ENCODE data around the gene FAR2. TPM values are rescaled to one million over a fixed set of nuclear protein-coding genes. Genes with fewer than 3 reads are reported as not detected.

The FAR2 gene
- total and polyA plus RNA-seq, 2 donors (not counting 3 experiments of a cell fraction or from before 2014, with no cell fraction given) = 32.3 to 61.7 TPM

- no peaks in the 10 kb centered on the region for H4K20me1 ChIP-seq (replicated peaks; ENCODE audit: control insufficient read depth, extremely low read depth, insufficient read depth, low read length)
- no TSS peak for BruUV-seq (replicated peaks)
- H3K27ac ChIP-seq (ENCODE audit: insufficient read depth, low read depth, low read length) = peak overlapping the region; percentile 40
- ChIA-PET CTCF (no interaction called here), POLR2A (no interaction called here)
- H3K79me2 ChIP-seq (ENCODE audit: control insufficient read depth, insufficient read depth, low read length) = peaks cover 5% of the 10 kb centered on the region
- no peaks in the 10 kb centered on the region for H3K36me3 ChIP-seq (ENCODE audit: control insufficient read depth in 2 of 2, extremely low read depth in 1 of 2, insufficient read depth in 2 of 2, low read length in 2 of 2)
- DNase-seq (ENCODE audit: low read depth, low spot score) (peak; percentile 73), FAIRE-seq (no peak)
- peak overlapping the region; percentile 35 for H3K4me2 ChIP-seq (ENCODE audit: insufficient read depth, low read length)
- TF ChIP-seq GATA2 (IDR thresholded peaks at IDR 0.05; ENCODE audit: insufficient read depth, insufficient read length, low read depth, low read length) (no peak), MAX (IDR thresholded peaks at IDR 0.05; ENCODE audit: insufficient read depth, insufficient read length) (no peak), MYC (IDR thresholded peaks at IDR 0.05; ENCODE audit: low read depth, low read length) (no peak), POLR2A (IDR thresholded peaks at IDR 0.05; ENCODE audit: low read depth, low read length) (no peak), JUN (IDR thresholded peaks at IDR 0.05; ENCODE audit: borderline replicate concordance, insufficient read depth, insufficient read length, low read depth) (no peak), CTCF (IDR thresholded peaks at IDR 0.05; ENCODE audit: extremely low read depth in 1 of 2, insufficient read depth in 1 of 2, low read depth in 1 of 2, low read length in 2 of 2) (no peak), POLR2AphosphoS5 (IDR thresholded peaks at IDR 0.05; ENCODE audit: insufficient read depth, low read depth, low read length) (no peak), EZH2 (IDR thresholded peaks at IDR 0.05; ENCODE audit: borderline replicate concordance, low read depth, low read length, severe bottlenecking) (no peak), FOS (IDR thresholded peaks at IDR 0.05; ENCODE audit: borderline replicate concordance, insufficient read depth, low read length) (no peak)
- dilution Hi-C loops (cut with MboI; ENCODE audit: extremely low pct_ligation_motif_present, low sequenced_read_pairs) (no loop called here), intact Hi-C loops (cut with micrococcal nuclease) (loop anchor here (2.0 kb wide), 1 partner anchor 72 kb away; no protein-coding TSS in a partner anchor)
- no peaks in the 10 kb centered on the region for H3K9me1 ChIP-seq (replicated peaks; ENCODE audit: control insufficient read depth, extremely low read depth, insufficient read depth, low read length)
- H3K27me3 ChIP-seq (ENCODE audit: control insufficient read depth in 2 of 2, insufficient read depth in 2 of 2, low read length in 2 of 2) = no peaks in the 10 kb centered on the region
- H3K9me3 ChIP-seq (replicated peaks; ENCODE audit: control insufficient read depth, insufficient read depth, low read length) = no peaks in the 10 kb centered on the region
- H3K4me3 ChIP-seq (replicated peaks in 1 of 3; ENCODE audit: insufficient read depth in 1 of 3, low read depth in 1 of 3, low read length in 3 of 3) = no peak overlapping the region
- no peak overlapping the region for H3K9ac ChIP-seq (replicated peaks; ENCODE audit: extremely low read depth, insufficient read depth, low read length)
- H3K4me1 ChIP-seq (ENCODE audit: control insufficient read depth, extremely low read depth, insufficient read depth, low read length) = peaks cover 24% of the 10 kb centered on the region
- no peak overlapping the region for H2AFZ ChIP-seq (ENCODE audit: low read depth, low read length)
Measured at GRCh38 chr12:29228474-29229157, 79.5 kb downstream of the FAR2 start.

Data from endothelial cell of umbilical vein (primary cell).